ENCODE data around the gene NEK6. TPM values are rescaled to one million over a fixed set of nuclear protein-coding genes. Genes with fewer than 3 reads are reported as not detected.
A peak's percentile ranks its signal among the peaks of the same experiment; 100 is the strongest.

NEK6 gene
- total RNA-seq, 2 donors from 2014 or later, result 15.5 to 23.6 TPM

DNA sequence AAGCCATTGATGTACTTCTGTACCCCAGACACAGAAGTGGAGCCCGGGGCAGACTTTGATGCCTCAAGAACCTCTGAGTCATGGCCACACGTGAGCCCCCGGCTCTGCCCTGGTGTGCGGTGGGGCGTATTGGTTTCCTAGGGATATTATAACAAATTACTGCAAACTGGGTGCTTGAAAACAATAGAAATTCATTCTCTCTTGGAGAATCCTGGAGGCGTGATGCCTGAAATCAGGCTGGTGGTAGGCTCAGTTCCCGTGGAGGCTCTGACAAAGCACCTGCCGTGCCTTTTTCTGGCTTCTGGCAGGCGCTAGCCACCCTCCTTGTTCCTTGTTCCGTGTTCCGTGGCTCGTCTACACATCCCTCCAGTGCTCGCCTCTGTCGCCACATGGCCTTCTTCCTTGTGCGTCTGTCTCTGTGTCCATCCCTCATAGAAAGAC is 24.2 kb downstream of the NEK6 start:
- DNase-seq (peak in 1 of 4 donors; percentile 57), ATAC-seq (no peak)
- no peaks in the 10 kb centered on the region for H3K9me3 ChIP-seq
- H3K27ac ChIP-seq, result peak overlapping the region in 3 of 4 donors; percentile 78 to 80 (median 80)
- intact Hi-C loops (cut with DNase I), result no loop called here
- no peak for TF ChIP-seq POLR2A (IDR thresholded peaks at IDR 0.05)
- H3K27me3 ChIP-seq, result no peaks in the 10 kb centered on the region
- peaks cover 65% of the 10 kb centered on the region for H3K4me1 ChIP-seq
- H3K4me3 ChIP-seq, result no peak overlapping the region
- no peaks in the 10 kb centered on the region for H3K36me3 ChIP-seq (replicated peaks in 1 of 2; ENCODE audit: insufficient read depth in 1 of 2, low read depth in 2 of 2)
- 76 to 85% methylated on average over 13 to 15 of the region's 15 CpGs for WGBS, 2 donors

DNA sequence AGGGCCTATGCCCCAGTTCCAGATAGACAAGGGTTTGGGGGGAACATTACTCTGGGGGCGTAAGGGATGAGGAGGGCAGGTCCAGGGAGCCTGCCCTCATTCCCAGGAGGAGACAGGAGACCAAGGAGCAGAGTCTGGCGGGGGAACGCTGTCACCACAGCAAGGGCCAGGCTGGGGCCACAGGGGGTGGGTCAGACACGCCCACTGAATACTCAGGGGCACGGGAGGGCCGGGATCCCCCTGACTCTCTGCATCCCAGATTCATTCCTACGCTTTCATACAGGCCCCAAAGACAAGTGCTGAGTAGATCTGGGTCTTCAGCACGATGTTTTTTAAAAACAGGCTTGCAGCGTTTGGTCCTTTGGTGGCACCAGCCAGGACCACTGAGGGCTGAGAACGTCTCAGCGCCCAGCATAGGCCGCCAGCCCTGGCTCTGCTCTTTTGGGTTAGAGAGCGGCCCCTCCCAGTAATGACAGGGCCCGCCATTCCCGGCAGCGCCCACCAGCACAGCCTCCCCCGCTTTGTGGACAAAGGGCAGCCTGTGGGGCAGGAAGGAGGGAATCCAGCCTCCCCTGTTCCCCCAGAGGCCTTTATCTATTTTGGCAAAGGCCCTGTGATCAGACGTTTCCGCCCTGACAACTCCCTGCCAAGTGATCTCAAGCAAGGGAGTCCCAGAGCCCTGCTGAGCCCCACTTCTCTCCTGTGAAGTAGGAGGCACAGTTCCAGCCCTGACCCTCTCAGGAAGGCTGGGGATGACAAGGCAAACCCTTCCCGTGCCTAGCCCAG is 24.9 kb downstream of the NEK6 start:
- Histone ChIP-seq H3K27ac (peak overlapping the region; percentile 17 to 80 (median 79)), H3K4me3 (no peak overlapping the region), H3K4me1 (peaks cover 69% of the 10 kb centered on the region), H3K27me3 (no peaks in the 10 kb centered on the region), H3K36me3 (replicated peaks in 1 of 2; ENCODE audit: insufficient read depth in 1 of 2, low read depth in 2 of 2) (no peaks in the 10 kb centered on the region), H3K9me3 (no peaks in the 10 kb centered on the region)
- TF ChIP-seq, protein P1, sequence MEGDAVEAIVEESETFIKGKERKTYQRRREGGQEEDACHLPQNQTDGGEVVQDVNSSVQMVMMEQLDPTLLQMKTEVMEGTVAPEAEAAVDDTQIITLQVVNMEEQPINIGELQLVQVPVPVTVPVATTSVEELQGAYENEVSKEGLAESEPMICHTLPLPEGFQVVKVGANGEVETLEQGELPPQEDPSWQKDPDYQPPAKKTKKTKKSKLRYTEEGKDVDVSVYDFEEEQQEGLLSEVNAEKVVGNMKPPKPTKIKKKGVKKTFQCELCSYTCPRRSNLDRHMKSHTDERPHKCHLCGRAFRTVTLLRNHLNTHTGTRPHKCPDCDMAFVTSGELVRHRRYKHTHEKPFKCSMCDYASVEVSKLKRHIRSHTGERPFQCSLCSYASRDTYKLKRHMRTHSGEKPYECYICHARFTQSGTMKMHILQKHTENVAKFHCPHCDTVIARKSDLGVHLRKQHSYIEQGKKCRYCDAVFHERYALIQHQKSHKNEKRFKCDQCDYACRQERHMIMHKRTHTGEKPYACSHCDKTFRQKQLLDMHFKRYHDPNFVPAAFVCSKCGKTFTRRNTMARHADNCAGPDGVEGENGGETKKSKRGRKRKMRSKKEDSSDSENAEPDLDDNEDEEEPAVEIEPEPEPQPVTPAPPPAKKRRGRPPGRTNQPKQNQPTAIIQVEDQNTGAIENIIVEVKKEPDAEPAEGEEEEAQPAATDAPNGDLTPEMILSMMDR (IDR thresholded peaks at IDR 0.05), result no peak
- TF ChIP-seq POLR2A (IDR thresholded peaks at IDR 0.05), result no peak
- peak in 3 of 4 donors; percentile 41 to 73 (median 51) for DNase-seq
- intact Hi-C loops (cut with DNase I), result no loop called here
- WGBS, 2 donors, result 50 to 67% methylated on average over 5 to 20 of the region's 20 CpGs
- peak; percentile 43 for ATAC-seq

DNA sequence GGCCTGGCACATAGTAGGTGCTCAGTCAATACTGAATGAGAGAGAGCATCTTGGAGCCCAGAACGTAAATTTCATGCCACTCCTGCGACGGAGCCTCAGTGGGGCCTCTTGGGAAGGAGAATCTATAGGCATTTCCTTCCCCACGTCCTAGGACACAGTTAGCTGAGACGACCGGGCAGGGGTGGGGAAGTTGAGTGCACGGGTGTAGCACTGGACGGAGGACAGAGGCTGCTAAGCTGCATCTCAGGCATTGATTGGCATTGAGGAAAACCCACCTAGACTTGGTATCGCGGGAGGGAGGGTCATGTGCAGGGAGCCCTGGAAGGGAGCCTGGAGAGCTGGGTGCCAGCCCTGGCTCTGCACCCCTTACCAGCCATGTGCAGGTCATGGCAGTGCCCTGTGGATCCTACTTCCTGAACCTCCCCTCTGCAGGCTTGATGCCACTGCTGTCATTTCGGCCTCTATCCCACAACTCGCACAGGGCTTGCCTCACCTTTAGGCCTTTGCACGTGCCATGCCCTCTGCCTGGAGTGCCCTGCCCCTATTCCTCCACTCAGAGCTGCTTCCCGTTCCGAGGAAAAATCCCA is 25.6 kb downstream of the NEK6 start:
- intact Hi-C loops (cut with DNase I), result no loop called here
- Histone ChIP-seq H3K9me3 (no peaks in the 10 kb centered on the region), H3K4me1 (peaks cover 69% of the 10 kb centered on the region), H3K4me3 (no peak overlapping the region), H3K27me3 (no peaks in the 10 kb centered on the region), H3K36me3 (replicated peaks in 1 of 2; ENCODE audit: insufficient read depth in 1 of 2, low read depth in 2 of 2) (no peaks in the 10 kb centered on the region), H3K27ac (peak overlapping the region in 3 of 4 donors; percentile 78 to 80 (median 80))
- TF ChIP-seq POLR2A (IDR thresholded peaks at IDR 0.05), result no peak
- TF ChIP-seq, protein P1 (IDR thresholded peaks at IDR 0.05), result no peak
- no peak for DNase-seq
- ATAC-seq, result no peak
- WGBS, 2 donors, result 79 to 84% methylated on average over 13 to 15 of the region's 15 CpGs

DNA sequence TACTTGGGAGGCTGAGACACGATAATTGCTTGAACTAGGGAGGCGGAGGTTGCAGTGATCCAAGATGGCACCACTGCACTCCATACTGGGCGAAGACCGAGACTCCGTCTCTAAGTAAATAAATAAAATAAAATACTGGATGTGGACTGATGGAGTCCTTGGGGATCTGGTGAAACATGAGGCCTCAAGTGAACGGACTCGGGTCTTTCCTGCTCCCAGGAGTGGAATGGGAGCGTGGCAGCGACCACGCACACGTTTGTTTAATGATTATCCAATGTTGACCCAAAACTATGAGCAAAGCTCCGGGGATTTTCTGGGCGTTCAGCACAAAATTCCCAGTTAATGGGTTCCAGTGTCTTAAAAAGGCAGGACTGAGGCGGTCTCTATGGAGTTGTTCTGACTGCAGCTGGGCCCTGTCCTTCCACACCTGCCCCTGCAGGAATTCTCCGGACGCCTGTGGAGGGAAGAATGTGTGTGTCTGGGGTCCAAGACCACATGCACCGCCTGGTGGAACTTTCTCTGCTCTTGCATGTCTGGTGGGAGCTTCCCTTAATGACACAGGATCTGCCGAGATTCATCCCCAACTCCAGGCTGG is 26.6 kb downstream of the NEK6 start:
- WGBS, 2 donors, result 50 to 57% methylated on average over 16 to 18 of the region's 18 CpGs
- intact Hi-C loops (cut with DNase I), result no loop called here
- peaks cover 63% of the 10 kb centered on the region for H3K4me1 ChIP-seq
- TF ChIP-seq, protein P1 (IDR thresholded peaks at IDR 0.05), result no peak
- TF ChIP-seq POLR2A (IDR thresholded peaks at IDR 0.05), result no peak
- H3K27ac ChIP-seq, result peak overlapping the region; percentile 10 to 80 (median 79)
- no peaks in the 10 kb centered on the region for H3K36me3 ChIP-seq (replicated peaks in 1 of 2; ENCODE audit: insufficient read depth in 1 of 2, low read depth in 2 of 2)
- peak; percentile 27 for ATAC-seq
- no peaks in the 10 kb centered on the region for H3K27me3 ChIP-seq
- no peaks in the 10 kb centered on the region for H3K9me3 ChIP-seq
- DNase-seq, result peak in 1 of 4 donors; percentile 37
- no peak overlapping the region for H3K4me3 ChIP-seq

GRCh38 chr9:124284940-124285441 is 27.2 kb downstream of the NEK6 start:
- Histone ChIP-seq H3K4me1 (peaks cover 63% of the 10 kb centered on the region), H3K4me3 (no peak overlapping the region)
- WGBS, 2 donors, result 78 to 87% methylated on average over 18 of the region's 18 CpGs

More at GRCh38 chr9:124284940-124285441, 27.2 kb downstream of the NEK6 start:
- H3K9me3 ChIP-seq, result no peaks in the 10 kb centered on the region
- H3K27me3 ChIP-seq, result no peaks in the 10 kb centered on the region
- DNase-seq (peak in 1 of 4 donors; percentile 32), ATAC-seq (peak; percentile 36)
- intact Hi-C loops (cut with DNase I), result no loop called here
- TF ChIP-seq POLR2A (IDR thresholded peaks at IDR 0.05), result no peak
- TF ChIP-seq, protein P1 (IDR thresholded peaks at IDR 0.05), result no peak
- H3K36me3 ChIP-seq (replicated peaks in 1 of 2; ENCODE audit: insufficient read depth in 1 of 2, low read depth in 2 of 2), result no peaks in the 10 kb centered on the region
- H3K27ac ChIP-seq, result peak overlapping the region; percentile 26 to 80 (median 54)

All from body of pancreas (tissue), 4 donors.